ENCODE results near the gene KHDC1L. TPM values are rescaled to one million over a fixed set of nuclear protein-coding genes. Genes with fewer than 3 reads are reported as not detected.
"Not testable (repeated sequence)": the region's sequence is repeated elsewhere in the genome, so short reads cannot be mapped to it uniquely, and the experiment has no call there.

Gene KHDC1L
- total and polyA plus RNA-seq, 2 of the 13 experiments (the other 11 are each of a cell fraction or from before 2014, with no cell fraction given) = not detected

DNA sequence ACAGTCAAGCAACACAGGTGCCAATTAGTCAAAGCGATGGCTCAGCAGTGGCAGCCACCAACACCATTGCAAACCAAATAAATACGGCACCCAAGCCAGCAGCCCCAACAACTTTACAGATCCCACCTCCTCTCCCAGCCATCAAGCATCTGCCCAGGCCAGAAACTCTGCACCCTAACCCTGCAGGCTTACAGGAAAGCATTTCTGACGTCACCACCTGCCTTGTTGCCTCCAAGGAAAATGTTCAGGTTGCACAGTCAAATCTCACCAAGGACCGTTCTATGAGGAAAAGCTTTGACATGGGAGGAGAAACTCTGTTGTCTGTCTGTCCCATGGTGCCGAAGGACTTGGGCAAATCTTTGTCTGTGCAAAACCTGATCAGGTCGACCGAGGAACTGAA lies 30.6 kb downstream of the KHDC1L start:
- 12% methylated on average over 6 of the region's 7 CpGs for WGBS (ENCODE audit: low lambda C conversion rate)
- H3K4me2 ChIP-seq (ENCODE audit: low read depth, low read length) = no peak overlapping the region
- no peak for TF ChIP-seq CENPX (CRISPR knock-in tag; IDR thresholded peaks at IDR 0.05)
- peak; percentile 89 for TF ChIP-seq CREB1 (IDR thresholded peaks at IDR 0.05)
- TF ChIP-seq CREB1 (CRISPR knock-in tag; IDR thresholded peaks at IDR 0.05) = no peak
- no peak for TF ChIP-seq KDM6A (CRISPR knock-in tag; IDR thresholded peaks at IDR 0.05; ENCODE audit: low read depth)
- peak; percentile 80 for TF ChIP-seq ATF7 (IDR thresholded peaks at IDR 0.05)
- TF ChIP-seq ATF7 (CRISPR knock-in tag; IDR thresholded peaks at IDR 0.05) = no peak
- H3K4me1 ChIP-seq (ENCODE audit: insufficient read depth, low read length) = no peaks in the 10 kb centered on the region
- BruUV-seq (replicated peaks) = no TSS peak
- DNase-seq (ENCODE audit: low spot score) (no peak), ATAC-seq (no peak), FAIRE-seq (no peak)
- H3K9ac ChIP-seq (ENCODE audit: insufficient read depth, low read depth, low read length) = no peak overlapping the region
- H3K79me2 ChIP-seq (ENCODE audit: insufficient read depth, low read length) = no peaks in the 10 kb centered on the region
- no peaks in the 10 kb centered on the region for H3K36me3 ChIP-seq (replicated peaks in 1 of 2; ENCODE audit: control insufficient read depth in 1 of 2, insufficient read depth in 2 of 2, low read length in 2 of 2)
- ChIA-PET POLR2A (no interaction called here), CTCF (ENCODE audit: low intra/inter-chr PET ratio, low total read pairs) (no interaction called here)
- in situ Hi-C loops (cut with HindIII; ENCODE audit: extremely low pct_ligation_motif_present, low pct_unique_long_range_greater_than_20kb) (no loop called here), intact Hi-C loops (cut with micrococcal nuclease; ENCODE audit: unreplicated experiment) (no loop called here)
- H3K27ac ChIP-seq (ENCODE audit: extremely low read length, insufficient read depth, low read length) = no peak overlapping the region
- no peaks in the 10 kb centered on the region for H4K20me1 ChIP-seq (ENCODE audit: insufficient read depth, low read length)
- no peaks in the 10 kb centered on the region for H3K9me3 ChIP-seq (ENCODE audit: low read length)
- H3K27me3 ChIP-seq (ENCODE audit: control insufficient read depth in 1 of 2, insufficient read depth in 2 of 2, low read length in 2 of 2) = 0 out of 5 replicates have a peak, but pooled peaks cover 0 to 4% of the 10 kb centered on the region in 2 experiments
- no peak overlapping the region for H2AFZ ChIP-seq (ENCODE audit: low read length)
- no peak overlapping the region for H3K4me3 ChIP-seq (replicated peaks in 1 of 3; ENCODE audit: insufficient read depth in 1 of 3, low read depth in 2 of 3, low read length in 3 of 3)

DNA sequence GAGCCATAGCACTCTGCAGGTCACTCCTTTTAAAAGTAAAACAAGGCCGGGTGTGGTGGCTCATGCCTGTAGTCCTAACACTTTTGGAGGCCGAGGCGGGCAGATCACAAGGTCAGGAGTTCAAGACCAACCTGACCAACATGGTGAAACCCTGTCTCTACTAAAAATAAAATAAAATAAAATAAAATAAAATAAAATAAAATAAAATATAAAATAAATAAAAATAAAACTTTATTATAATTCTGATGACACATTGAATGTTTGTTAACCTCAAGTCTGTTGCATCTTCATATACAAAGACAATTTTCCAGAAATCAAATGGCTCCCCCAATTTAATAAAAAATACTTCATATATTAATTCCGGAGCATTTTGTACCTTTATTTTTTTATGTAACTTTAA lies 32.0 kb downstream of the KHDC1L start:
- H3K79me2 ChIP-seq (ENCODE audit: insufficient read depth, low read length); CTCF ChIA-PET (ENCODE audit: low intra/inter-chr PET ratio, low total read pairs); H2AFZ ChIP-seq (ENCODE audit: low read length); ATAC-seq; H4K20me1 ChIP-seq (ENCODE audit: insufficient read depth, low read length); H3K27ac ChIP-seq (ENCODE audit: extremely low read length, insufficient read depth, low read length); DNase-seq (ENCODE audit: low spot score); H3K4me2 ChIP-seq (ENCODE audit: low read depth, low read length); BruUV-seq (replicated peaks); H3K27me3 ChIP-seq (ENCODE audit: control insufficient read depth in 1 of 2, insufficient read depth in 2 of 2, low read length in 2 of 2); FAIRE-seq; H3K4me3 ChIP-seq (replicated peaks in 1 of 3; ENCODE audit: insufficient read depth in 1 of 3, low read depth in 2 of 3, low read length in 3 of 3); H3K36me3 ChIP-seq (replicated peaks in 1 of 2; ENCODE audit: control insufficient read depth in 1 of 2, insufficient read depth in 2 of 2, low read length in 2 of 2); POLR2A ChIA-PET; H3K9ac ChIP-seq (ENCODE audit: insufficient read depth, low read depth, low read length); in situ Hi-C loops (cut with HindIII; ENCODE audit: extremely low pct_ligation_motif_present, low pct_unique_long_range_greater_than_20kb); intact Hi-C loops (cut with micrococcal nuclease; ENCODE audit: unreplicated experiment); H3K9me3 ChIP-seq (ENCODE audit: low read length); H3K4me1 ChIP-seq (ENCODE audit: insufficient read depth, low read length): not testable (repeated sequence)
- 47% methylated on average over 4 of the region's 4 CpGs for WGBS (ENCODE audit: low lambda C conversion rate)

Measured in HepG2 (cell line).